Endodermal cell (in vitro differentiated cells): ENCODE measurements around the gene MS4A12. TPM values are rescaled to one million over a fixed set of nuclear protein-coding genes. Genes with fewer than 3 reads are reported as not detected.
"Not testable (repeated sequence)": the region's sequence is repeated elsewhere in the genome, so short reads cannot be mapped to it uniquely, and the experiment has no call there.

ENCODE experiments used
- DNase-seq: peaks from one replicate; pipeline ENCODE4 v3.0.0-alpha.2; 2017
- H3K27ac ChIP-seq: 2 replicates; pipeline ENCODE4 v1.5.1; 2013; ENCODE audit warnings: mild to moderate bottlenecking, low read depth, low read length, moderate library complexity
- H3K27me3 ChIP-seq: 2 replicates; pipeline ENCODE4 v1.6.1; 2013; ENCODE audit warnings: mild to moderate bottlenecking, low read length, moderate library complexity; ENCODE audit not compliant: insufficient read depth, control insufficient read depth, poor library complexity, severe bottlenecking
- H3K36me3 ChIP-seq: 2 replicates; pipeline ENCODE4 v1.7.0; 2013; ENCODE audit warnings: mild to moderate bottlenecking, low read length, moderate library complexity; ENCODE audit not compliant: control insufficient read depth, insufficient read depth
- H3K4me1 ChIP-seq: one replicate; pipeline ENCODE4 v1.7.0; 2013; ENCODE audit warnings: low read length; ENCODE audit not compliant: control insufficient read depth, insufficient read depth
- H3K4me3 ChIP-seq: 2 replicates; pipeline ENCODE4 v1.5.1; 2013; ENCODE audit warnings: mild to moderate bottlenecking, low read length, moderate library complexity
- H3K9ac ChIP-seq: 2 replicates; pipeline ENCODE4 v1.6.1; 2013; ENCODE audit warnings: mild to moderate bottlenecking, low read length, moderate library complexity; ENCODE audit not compliant: poor library complexity, severe bottlenecking; ENCODE audit errors: extremely low read depth
- H3K9me3 ChIP-seq: 2 replicates; pipeline ENCODE4 v1.6.1; 2013; ENCODE audit warnings: mild to moderate bottlenecking, low read length, moderate library complexity; ENCODE audit not compliant: control insufficient read depth
- H3K27ac Mint-ChIP-seq: 2 replicates; pipeline ENCODE4 v1.8.0; 2020; ENCODE audit warnings: mixed read lengths
- H3K27me3 Mint-ChIP-seq: 2 replicates; pipeline ENCODE4 v1.8.0; 2021; ENCODE audit warnings: mild to moderate bottlenecking, mixed read lengths; ENCODE audit not compliant: insufficient read depth
- H3K36me3 Mint-ChIP-seq: 2 replicates; pipeline ENCODE4 v1.8.0; 2020; ENCODE audit warnings: low read depth, mixed read lengths
- H3K4me1 Mint-ChIP-seq: 2 replicates; pipeline ENCODE4 v1.8.0; 2020; ENCODE audit warnings: mixed read lengths
- H3K4me3 Mint-ChIP-seq: 2 replicates; pipeline ENCODE4 v1.8.0; 2020; ENCODE audit warnings: mild to moderate bottlenecking, moderate library complexity, mixed read lengths
- H3K9me3 Mint-ChIP-seq: 2 replicates; pipeline ENCODE4 v1.8.0; 2020; ENCODE audit warnings: mild to moderate bottlenecking, mixed read lengths
- WGBS, 2 experiments: methylation state at CpG; one replicate each; pipeline versions ENCODE4 v1.1.5 to v1.1.7; 2013; ENCODE audit warnings: missing lambda C conversion rate in 2 of 2, mixed read lengths in 1 of 2; ENCODE audit not compliant: insufficient coverage in 1 of 2, insufficient read length in 1 of 2; 5-methylcytosine and 5-hydroxymethylcytosine counted together
- total RNA-seq, 2 donors: library from RNA; stranded (reverse); fragmentation: NEBNext Ultra II Directional in 1 of 2; extraction: Animal tissue kit (Norgen Biotek cat#: 25700) in 1 of 2; gene quantifications; 2 replicates in 1 of 2; 3 replicates in 1 of 2; pipeline ENCODE4 v1.2.1, GENCODE V29; 2021
- TF ChIP-seq, protein P1 (sequence below): fragments of 200-600 bp; sonication (generic); conservative IDR thresholded peaks from 2 replicates; pipeline ENCODE4 v1.5.0; 2021; ENCODE audit warnings: antibody characterized with exemption, mild to moderate bottlenecking

MS4A12 gene
- total RNA-seq, 2 donors from 2014 or later: not detected

DNA sequence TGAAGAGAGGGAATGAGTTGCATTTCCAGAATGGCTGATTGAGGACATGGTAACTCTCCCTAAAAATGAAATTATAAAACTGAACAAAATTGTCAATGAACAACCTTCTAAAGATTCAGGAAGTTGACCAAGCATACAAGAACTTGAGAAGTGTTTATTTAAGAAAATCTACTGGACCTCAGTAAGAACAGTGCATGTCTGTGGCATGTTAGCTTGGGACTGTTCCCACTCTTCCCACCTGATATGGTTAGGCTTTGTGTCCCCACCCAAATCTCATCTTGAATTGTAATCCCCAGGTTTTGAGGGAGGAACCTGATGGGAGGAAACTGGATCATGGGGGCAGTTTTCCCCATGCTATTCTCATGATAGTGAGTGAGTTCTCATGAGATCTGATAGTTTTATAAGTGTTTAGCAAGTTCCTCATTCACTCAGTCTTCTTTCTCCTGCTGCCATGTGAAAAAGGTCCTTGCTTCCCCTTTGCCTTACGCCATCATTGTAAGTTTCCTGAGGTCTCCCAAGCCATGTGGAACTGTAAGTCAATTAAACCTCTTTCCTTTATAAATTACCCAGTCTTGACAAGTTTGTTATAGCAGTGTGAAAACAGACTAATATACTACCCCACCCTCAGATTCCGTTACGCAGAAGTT lies 38.0 kb downstream of the MS4A12 start:
- Histone ChIP-seq H3K27me3 (no peaks in the 10 kb centered on the region), H3K36me3 (no peaks in the 10 kb centered on the region), H3K4me1 (no peaks in the 10 kb centered on the region), H3K27ac (no peak overlapping the region), H3K9me3 (peaks cover 15% of the 10 kb centered on the region), H3K4me3 (peak overlapping the region; percentile 58), H3K9ac (no peak overlapping the region)
- Mint-ChIP-seq H3K4me3 (no peak overlapping the region), H3K9me3 (peaks cover 19% of the 10 kb centered on the region), H3K27me3 (no peaks in the 10 kb centered on the region), H3K27ac (no peak overlapping the region), H3K36me3 (peaks cover 7% of the 10 kb centered on the region), H3K4me1 (peaks cover 2% of the 10 kb centered on the region)
- 95 to 100% methylated on average over 1 to 3 of the region's 3 CpGs for WGBS, 2 experiments
- TF ChIP-seq, protein P1, sequence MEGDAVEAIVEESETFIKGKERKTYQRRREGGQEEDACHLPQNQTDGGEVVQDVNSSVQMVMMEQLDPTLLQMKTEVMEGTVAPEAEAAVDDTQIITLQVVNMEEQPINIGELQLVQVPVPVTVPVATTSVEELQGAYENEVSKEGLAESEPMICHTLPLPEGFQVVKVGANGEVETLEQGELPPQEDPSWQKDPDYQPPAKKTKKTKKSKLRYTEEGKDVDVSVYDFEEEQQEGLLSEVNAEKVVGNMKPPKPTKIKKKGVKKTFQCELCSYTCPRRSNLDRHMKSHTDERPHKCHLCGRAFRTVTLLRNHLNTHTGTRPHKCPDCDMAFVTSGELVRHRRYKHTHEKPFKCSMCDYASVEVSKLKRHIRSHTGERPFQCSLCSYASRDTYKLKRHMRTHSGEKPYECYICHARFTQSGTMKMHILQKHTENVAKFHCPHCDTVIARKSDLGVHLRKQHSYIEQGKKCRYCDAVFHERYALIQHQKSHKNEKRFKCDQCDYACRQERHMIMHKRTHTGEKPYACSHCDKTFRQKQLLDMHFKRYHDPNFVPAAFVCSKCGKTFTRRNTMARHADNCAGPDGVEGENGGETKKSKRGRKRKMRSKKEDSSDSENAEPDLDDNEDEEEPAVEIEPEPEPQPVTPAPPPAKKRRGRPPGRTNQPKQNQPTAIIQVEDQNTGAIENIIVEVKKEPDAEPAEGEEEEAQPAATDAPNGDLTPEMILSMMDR: no peak
- DNase-seq: no peak

DNA sequence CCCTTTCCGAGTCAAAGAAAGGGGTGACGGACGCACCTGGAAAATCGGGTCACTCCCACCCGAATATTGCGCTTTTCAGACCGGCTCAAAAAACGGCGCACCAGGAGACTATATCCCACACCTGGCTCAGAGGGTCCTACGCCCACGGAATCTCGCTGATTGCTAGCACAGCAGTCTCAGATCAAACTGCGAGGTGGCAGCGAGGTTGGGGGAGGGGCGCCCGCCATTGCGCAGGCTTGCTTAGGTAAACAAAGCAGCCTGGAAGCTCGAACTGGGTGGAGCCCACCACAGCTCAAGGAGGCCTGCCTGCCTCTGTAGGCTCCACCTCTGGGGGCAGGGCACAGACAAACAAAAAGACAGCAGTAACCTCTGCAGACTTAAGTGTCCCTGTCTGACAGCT lies 39.8 kb downstream of the MS4A12 start:
- H3K27ac ChIP-seq, H3K4me3 ChIP-seq, H3K27ac Mint-ChIP-seq, H3K36me3 ChIP-seq, H3K36me3 Mint-ChIP-seq, H3K4me1 ChIP-seq, H3K9ac ChIP-seq, H3K4me1 Mint-ChIP-seq, H3K27me3 Mint-ChIP-seq, H3K4me3 Mint-ChIP-seq, DNase-seq, H3K27me3 ChIP-seq: not testable (repeated sequence)
- 83% methylated on average over 17 of the region's 18 CpGs; no CpG with 5 or more reads in 1 of the 2 experiments for WGBS, 2 experiments
- peaks cover 15% of the 10 kb centered on the region for H3K9me3 ChIP-seq
- H3K9me3 Mint-ChIP-seq: peaks cover 19% of the 10 kb centered on the region

DNA sequence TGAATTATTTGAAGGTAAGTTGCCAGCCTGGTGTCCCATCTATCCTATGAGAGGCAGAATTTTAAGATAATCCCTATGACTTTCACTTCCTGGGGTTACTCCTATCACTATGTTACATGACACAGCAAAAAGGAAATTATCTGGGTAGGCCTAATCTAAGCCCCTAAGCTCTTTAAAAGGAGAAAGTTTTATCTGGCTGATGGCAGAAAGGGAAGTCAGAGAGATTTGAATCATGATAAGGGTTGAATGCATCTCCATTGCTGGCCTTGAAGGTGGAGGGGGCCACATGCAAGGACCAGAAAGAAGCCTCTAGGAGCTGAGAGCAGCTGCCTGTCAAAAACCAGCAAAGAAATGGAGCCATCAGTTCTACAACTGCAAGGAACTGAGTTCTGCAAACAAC lies 46.0 kb downstream of the MS4A12 start:
- H3K9ac ChIP-seq, DNase-seq, H3K4me1 Mint-ChIP-seq, H3K36me3 ChIP-seq, H3K27ac ChIP-seq, H3K4me3 ChIP-seq, H3K4me1 ChIP-seq, H3K27ac Mint-ChIP-seq, H3K36me3 Mint-ChIP-seq, H3K9me3 Mint-ChIP-seq, H3K9me3 ChIP-seq, H3K4me3 Mint-ChIP-seq: not testable (repeated sequence)
- peaks cover 46% of the 10 kb centered on the region for H3K27me3 ChIP-seq
- H3K27me3 Mint-ChIP-seq: peaks cover 19% of the 10 kb centered on the region

DNA sequence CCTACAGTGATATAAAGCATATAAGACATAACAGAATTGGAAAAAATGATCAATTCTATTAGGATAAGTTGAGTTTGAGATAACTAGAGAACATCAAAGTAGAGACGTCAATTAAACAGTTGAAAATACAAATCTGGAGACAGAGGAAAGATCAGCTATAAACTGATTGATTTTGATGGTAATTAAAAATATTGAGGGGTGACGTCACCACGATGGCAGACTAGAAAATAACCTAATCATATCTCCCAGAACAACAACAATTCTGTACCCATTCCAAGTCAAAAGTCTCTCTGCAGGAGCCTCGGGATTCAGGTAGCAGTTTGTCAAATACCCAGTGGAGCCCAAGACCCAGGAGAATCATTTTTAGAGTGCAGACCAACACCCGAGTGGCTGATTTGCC lies 51.5 kb downstream of the MS4A12 start:
- Histone ChIP-seq H3K27me3 (peaks cover 66% of the 10 kb centered on the region), H3K9ac (no peak overlapping the region), H3K36me3 (no peaks in the 10 kb centered on the region), H3K9me3 (no peaks in the 10 kb centered on the region), H3K4me3 (no peak overlapping the region), H3K27ac (no peak overlapping the region), H3K4me1 (no peaks in the 10 kb centered on the region)
- 79 to 90% methylated on average over 3 to 4 of the region's 5 CpGs for WGBS, 2 experiments
- Mint-ChIP-seq H3K27ac (no peak overlapping the region), H3K4me1 (no peaks in the 10 kb centered on the region), H3K4me3 (no peak overlapping the region), H3K9me3 (peaks cover 5% of the 10 kb centered on the region), H3K36me3 (no peaks in the 10 kb centered on the region), H3K27me3 (peaks cover 29% of the 10 kb centered on the region)
- DNase-seq: no peak
- TF ChIP-seq, protein P1: no peak

Other genes starting within 250 kb of the MS4A12 start
- gene MS4A4E, start 249.6 kb upstream of the MS4A12 start, total RNA-seq: under 1 TPM in 1 of 2 donors, not detected in 1; 0.31 TPM
- not detected for gene MS4A4A, start 212.1 kb upstream of the MS4A12 start, total RNA-seq
- not detected for gene MS4A6E, start 165.5 kb upstream of the MS4A12 start, total RNA-seq
- gene MS4A7, start 114.2 kb upstream of the MS4A12 start, total RNA-seq: not detected
- gene MS4A14, start 96.3 kb upstream of the MS4A12 start, total RNA-seq: not detected
- not detected for gene MS4A5, start 63.2 kb upstream of the MS4A12 start, total RNA-seq
- gene MS4A1, start 36.9 kb upstream of the MS4A12 start, total RNA-seq: not detected
- gene MS4A13, start 22.6 kb downstream of the MS4A12 start, total RNA-seq: not detected
- gene MS4A8, start 206.8 kb downstream of the MS4A12 start, total RNA-seq: not detected
- gene MS4A18, start 231.9 kb downstream of the MS4A12 start, total RNA-seq: not detected